ENCODE measurements around the gene ZG16B.

The ZG16B gene

DNA sequence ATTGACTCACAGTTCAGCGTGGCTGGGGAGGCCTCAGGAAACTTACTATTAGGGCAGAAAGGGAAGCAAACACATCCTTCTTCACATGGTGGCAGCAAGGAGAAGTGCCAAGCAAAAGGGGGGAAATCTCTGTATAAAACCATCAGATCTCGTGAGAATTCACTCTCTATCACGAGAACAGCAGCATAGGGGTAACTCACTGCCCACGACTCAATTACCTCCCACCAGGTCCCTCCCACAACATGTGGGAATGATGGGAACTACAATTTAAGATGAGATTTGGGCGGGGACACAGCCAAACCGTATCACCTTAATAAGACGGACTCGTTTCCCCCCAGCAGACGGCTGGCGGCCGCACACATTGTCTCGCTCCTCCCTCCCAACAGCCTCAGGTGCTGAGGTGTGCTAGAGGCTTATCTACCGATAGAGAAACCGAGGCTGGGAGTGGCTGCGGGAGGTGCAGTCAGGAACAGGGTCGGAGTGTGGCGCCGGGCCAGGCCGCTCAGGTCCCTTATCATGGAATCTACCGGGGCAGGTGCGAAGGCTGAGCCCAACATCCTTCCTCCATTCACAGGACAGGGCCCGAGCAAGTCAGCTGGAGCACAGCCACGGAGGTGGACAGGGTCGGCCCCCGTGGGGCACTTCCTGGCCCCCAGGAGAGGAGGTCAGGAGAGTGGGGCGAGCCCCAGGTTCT is 4.9 kb upstream of the ZG16B start:
- DNase-seq (ENCODE audit: low read depth in 2 of 2) = no peak

DNA sequence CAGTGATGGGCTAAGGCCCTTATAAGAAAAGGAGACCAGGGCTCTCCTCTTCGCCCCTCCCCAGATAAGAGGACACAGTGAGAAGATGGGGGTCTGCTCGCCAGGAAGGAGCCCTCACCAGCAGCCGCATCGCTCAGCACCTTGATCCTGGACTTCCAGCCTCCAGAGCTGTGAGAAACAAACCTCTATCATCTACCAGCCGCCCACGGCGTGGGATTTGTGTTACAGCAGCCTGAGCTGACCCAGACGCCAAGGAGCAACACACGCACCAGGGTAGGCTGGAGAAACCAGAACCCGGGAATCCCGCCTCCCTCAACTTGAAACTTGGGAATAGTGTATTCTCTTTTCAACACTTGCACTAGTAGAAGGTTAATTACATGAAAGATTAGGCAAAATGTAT is 4.2 kb upstream of the ZG16B start:
- no peak for DNase-seq (ENCODE audit: low read depth in 2 of 2)

DNA sequence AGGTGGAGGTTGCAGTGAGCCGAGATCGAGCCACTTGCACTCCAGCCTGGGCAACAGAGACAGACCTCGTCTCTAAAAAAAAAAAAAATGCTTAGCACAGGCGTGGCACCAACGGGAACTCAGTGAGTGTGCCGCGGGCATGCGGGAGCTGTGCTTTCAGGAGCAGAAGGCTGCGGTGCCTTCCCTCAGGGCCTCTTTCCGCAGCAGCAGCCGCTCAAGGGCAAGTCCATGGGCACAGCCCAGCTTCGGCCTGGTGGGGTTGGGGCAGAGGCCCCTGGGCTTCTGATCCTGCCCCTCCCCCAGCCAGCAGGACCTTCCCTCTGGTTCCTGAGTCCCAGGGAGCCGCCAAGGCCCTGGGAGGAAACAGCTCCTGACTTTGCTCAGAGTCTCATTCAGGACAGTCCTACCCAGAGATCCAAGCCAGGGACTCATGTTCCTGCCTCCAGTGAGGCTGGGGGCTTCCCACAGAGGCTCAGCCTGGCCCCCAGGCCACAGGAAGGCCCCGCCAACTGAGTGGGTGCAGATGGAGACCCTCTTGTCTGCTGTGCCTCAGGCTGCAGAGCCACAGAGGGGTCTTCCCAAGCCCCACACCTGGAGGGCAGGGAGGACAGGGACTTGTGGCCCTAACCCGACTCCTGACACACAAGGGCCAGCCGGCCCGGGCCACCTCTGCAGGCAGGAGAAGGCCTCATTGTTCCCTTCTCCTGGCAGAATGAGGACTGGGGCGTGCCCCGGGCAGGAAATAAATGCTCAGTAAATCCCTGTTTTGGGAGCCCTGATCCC is 3.3 kb upstream of the ZG16B start:
- DNase-seq (ENCODE audit: low read depth in 2 of 2) = no peak

DNA sequence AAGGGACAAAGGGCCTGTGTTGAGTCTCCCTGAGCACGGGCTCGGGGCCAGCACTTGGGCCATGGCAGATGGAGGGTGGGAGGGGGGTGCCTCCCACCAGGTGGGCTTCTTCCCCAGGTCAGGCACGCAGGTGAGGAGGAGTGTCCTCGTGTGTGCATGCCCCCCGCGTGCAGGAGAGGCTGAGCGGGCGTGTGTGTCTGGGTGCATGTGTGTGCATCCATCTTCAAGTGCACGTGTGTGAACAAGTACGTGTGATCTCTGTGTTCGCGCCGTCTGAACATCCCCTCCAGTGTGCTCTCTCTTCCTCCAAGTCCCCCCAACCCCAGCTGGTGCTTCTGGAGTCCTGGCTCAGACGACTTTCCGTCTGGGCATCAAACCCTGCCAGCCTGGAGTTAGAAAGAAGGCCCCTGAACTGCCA is 2.7 kb upstream of the ZG16B start:
- DNase-seq (ENCODE audit: low read depth in 2 of 2) = no peak

DNA sequence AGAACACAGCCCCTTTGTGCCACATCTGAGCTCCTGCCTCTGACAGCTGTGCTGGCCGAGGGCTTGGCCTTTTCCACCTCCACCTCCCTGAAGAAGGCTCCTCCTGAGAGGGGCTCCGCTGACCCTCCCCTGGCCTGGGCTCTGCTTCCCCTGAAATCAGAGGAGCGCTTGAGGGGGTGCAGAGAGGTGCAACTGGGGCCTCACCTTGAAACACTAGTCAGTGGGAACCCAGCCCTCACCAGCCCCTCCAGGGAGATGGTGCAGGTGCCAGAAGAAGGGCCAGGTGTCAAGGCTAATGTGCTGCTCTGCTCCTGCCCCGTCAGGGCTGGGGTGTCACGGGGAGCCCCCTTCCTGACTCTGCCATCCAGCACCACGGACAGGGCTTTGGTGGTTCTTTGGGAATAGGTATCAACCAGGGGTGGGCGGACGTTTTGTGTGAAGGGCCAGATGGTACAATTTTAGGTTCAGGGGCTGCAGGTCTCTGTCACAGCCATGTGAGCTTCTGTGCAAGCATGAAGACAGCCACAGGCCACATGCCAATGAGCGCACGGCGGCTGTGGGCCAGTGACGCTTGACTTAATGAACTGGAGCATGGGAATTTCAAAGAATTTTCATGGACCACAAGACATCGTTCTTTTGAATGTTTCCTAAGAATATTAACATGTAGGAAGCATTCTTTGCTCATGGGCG is 2.1 kb upstream of the ZG16B start:
- DNase-seq (ENCODE audit: low read depth in 2 of 2) = no peak

DNA sequence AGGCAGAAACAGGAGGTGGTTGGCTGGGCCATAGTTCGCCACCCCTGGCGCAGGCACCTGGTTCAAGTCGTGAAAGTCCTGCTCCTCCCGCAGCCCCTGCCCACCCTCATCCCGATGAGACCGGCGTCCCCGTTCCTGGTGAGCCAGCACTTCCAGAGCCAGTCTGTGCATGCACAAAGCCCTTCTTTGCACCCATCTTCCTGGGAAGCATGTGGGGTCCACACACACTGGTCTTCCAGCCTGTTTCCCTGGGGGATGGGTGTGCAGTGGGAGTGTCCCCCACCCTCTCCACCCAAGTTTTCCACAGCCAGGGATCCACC is 1.6 kb upstream of the ZG16B start:
- no peak for DNase-seq (ENCODE audit: low read depth in 2 of 2)

DNA sequence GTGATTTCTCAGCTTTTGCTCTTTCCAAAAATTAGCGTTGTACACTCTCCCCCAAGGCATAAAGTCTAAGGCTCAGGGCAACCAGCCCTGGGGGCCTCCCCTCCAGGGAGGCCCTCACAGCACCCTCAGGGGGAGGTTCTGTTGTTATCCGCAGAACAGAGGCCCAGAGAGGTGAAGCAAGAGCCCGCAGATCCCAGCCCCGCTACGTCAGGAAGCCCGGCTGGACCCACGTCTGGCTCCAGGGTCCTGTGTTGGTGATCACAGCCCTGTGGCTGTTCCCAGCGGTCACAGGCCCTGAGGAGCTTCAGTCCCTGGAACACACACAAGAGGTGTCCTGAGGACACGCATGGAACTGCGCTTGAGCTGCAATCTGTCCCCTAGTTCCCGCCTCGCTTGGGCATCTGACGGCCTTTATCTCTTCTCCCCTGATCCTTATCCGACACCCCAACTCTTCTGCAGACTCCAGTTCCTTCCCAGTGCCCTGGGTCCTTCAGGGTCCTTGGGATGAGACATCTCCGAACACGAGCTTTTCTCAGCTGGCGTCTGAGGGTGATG is 1.1 kb upstream of the ZG16B start:
- no peak for DNase-seq (ENCODE audit: low read depth in 2 of 2)

DNA sequence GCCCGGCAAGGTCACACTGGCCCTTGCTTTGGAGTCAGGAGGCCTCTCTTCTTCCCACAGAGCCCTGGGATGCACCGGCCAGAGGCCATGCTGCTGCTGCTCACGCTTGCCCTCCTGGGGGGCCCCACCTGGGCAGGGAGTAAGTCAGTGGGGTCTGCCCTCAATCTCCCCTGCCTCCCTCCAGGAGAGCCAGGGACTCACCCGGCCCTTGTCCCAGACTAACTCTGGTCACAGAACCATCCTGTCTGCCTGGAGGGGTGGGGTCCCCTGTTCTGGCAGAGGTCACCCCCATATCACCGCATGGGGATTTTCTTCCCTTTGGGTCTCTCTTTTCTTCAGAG is 222 bp downstream of the ZG16B start:
- DNase-seq (ENCODE audit: low read depth in 2 of 2) = no peak

DNA sequence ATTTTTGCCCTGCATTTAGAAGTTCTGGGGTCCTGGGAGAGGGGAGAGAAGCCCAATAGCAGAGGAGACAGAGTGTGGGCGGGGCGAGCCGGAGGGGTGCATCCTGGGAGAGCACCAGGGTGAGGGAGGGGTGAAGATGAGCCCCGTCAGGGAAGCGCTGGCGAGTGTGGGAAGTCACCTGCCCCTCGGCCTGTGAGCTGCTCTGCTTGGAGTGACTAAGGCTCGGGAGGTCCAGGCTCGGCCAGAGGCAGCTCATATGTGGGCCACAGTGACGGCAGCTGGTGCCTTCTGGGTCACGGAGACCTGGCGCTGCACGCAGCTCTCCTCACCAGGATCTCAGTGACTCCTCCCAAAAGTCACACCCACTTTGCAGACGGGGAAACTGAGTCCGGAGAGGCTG is 1.1 kb downstream of the ZG16B start:
- no peak for DNase-seq (ENCODE audit: low read depth in 2 of 2)

DNA sequence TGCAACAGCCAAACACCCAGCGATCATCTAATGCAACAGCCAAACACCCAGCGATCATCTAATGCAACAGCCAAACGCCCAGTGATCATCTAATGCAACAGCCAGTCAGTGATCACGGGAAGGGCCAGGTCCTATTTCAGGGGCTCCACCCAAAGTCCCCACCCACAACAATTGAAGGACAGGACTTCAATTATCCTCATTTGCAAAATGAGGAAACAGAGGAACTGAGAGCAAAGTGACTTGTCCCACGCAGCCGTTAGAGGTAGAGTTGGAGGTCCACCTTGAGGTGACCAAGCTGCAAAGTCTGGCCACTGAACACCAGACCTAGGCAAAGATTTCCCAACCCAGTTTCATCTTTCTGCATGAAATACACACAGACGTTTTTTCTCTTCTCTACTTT is 3.7 kb downstream of the ZG16B start:
- no peak for DNase-seq (ENCODE audit: low read depth in 2 of 2)

DNA sequence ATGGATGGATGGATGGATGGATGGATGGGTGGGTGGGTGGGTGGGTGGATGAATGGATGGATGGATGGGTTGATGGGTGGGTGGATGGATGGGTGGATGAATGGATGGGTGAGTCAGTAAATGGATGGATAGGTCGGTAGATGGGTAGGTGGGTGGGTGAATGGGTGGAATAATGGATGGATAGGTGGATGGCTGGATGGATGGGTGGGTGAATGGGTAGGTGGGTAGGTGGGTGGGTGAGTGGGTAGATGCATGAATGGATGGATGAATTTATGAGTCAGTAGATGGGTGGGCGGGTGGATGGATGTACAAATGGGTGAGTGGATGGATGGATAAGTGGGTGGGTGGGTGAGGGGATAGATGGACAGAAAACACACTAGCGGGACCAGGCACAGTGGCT is 4.9 kb downstream of the ZG16B start:
- DNase-seq (ENCODE audit: low read depth in 2 of 2) = no peak

DNA sequence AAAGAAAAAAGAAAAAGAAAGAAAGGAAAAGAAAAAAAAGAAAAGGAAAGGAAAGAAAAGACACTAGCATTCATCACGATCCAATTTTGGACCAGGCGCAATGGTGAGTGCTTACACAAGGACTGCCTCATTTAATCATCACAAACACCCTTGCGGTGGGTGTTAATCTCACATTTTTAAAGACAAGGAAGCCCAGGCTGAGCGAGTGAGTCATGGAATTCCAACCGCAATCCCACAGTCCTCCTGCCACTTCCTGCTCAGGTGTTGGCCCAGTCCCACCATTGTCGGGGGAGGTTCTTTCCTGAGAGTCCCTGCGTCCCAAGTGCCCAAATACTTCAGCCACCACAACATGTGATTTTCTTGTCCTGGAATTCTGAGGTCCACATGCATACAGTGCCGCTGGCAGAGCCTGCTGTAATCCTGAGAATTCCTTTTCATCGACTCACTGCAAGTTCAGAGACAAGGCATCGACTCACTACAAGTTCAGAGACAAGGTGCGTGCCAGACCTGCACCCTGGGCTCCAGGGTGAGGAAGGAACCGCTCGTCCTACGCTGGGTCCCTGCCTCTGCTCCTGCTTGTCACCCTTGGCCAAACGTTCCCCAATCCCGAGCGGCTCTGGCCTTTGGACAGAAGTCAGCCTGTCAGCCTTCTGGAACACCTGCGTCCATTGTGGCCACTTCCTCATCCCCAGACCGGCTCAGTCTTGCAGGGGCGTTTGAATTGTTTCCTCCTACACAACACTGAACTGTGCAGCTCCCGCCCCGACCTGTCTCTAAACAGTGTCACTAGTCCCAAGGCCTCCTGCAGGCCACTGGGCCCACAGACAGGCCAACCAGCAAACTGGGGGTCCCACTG is 5.8 kb downstream of the ZG16B start:
- DNase-seq (ENCODE audit: low read depth in 2 of 2) = peak; percentile 97 to 98

DNA sequence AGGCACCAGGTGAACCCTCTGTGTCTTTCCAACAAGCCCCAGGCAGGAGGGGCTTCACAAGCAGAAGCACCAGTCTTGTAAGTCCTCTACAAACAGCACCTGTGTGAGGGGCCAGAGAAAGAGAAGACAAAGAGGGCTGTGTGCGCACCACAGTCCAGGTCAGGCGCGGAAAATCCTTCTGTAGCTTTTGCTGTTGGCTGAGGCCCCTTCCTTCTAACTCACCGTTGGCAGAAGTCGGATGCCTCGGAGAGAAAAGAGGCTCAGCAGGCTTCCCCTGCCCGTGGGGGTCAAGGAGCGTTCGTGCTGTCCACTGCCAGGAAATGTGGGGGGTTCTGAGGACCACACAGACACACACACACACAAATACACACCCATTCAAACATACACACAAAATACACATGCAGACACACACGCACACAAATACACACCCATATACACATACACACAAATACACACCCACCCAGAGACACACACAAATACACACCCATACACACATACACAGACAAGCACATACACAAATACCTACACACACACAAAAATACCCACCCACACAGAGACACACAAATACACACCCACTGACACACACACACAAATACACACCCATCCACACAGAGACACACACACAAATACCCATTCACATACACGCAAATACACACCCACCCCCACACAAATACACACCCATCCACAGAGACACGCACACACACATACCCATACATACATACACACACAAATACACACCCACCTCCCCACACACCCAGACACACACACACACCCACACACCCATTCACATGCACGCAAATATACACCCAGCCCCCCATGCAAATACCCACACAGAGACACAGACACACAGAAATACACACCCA is 6.8 kb downstream of the ZG16B start:
- no peak for DNase-seq (ENCODE audit: low read depth in 2 of 2)

DNA sequence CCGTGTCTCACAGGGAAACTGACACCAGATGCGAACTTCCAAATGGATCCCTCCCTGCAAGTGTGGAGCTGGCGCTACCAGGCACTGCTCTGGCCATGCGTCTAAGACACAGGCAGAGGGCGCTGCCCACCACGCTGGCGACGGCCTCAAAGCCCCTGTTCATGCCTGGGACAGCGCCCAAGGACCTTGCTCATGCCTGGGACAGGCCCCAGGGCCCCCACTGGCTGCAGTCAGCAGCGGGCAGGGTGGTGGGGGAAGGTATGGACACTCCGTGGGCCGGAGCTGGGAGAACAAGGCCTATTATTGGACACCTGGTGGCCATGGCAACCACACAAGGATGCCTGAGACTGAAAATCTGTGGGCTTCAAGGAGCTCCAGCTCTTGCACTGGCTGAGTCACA is 8.8 kb downstream of the ZG16B start:
- peak; percentile 33 to 36 for DNase-seq (ENCODE audit: low read depth in 2 of 2)

DNA sequence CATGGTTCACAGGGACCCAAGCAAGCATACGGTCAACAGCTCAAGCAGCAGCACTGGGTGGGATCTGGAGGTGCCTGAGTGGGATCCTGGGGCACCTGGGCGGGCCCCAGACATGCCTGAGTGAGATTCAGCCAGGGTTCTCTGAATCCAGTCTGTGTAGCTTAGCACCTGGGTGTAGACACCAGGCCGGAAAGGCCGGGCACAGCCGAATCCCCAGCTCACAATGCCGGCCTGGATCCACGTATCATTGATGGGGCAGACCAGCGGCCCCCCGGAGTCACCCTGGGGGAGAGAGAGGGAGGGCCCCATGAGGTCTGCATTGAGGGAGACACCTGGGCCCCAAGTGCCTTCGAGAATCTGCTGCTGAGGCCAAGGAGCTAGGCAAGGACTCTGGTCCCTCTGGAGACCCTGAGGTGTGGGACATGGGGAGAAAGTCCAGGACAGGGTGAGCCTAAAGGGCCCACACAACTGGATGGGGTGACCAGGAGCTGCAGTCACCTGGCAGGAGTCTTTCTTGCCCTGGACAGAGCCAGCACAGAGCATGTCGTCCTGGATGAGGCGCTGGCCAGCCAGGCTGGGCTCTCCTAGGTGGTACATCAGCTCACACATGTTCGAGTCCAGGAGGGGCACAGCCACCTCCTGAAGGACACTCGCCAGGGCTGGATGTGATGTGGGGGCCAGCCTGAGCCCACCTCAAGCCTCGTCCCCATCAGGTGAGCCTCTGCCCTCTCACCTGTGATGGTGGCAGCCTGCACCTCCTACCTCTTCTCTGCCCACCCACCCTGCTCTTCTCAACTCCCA is 9.7 kb downstream of the ZG16B start:
- DNase-seq (ENCODE audit: low read depth in 2 of 2) = no peak

DNA sequence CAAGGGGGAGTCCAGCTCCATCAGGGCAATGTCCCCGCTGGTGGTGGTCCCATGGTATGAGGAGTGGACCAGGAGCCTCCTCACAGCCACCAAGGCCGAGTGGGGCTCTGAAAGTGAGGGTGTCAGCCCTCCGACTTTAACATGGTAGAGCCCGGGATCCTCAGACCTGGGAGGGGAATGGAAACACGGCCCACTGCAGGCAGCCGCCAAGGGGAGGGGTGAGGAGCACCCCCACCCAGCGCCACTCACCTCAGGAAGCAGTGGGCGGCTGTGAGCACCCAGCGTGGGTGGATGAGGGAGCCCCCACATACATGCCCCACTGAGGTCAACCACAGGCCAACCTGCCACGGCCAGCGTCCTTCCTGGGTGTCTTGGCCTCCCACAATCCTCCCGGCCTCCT is 10.8 kb downstream of the ZG16B start:
- DNase-seq (ENCODE audit: low read depth in 2 of 2) = no peak

DNA sequence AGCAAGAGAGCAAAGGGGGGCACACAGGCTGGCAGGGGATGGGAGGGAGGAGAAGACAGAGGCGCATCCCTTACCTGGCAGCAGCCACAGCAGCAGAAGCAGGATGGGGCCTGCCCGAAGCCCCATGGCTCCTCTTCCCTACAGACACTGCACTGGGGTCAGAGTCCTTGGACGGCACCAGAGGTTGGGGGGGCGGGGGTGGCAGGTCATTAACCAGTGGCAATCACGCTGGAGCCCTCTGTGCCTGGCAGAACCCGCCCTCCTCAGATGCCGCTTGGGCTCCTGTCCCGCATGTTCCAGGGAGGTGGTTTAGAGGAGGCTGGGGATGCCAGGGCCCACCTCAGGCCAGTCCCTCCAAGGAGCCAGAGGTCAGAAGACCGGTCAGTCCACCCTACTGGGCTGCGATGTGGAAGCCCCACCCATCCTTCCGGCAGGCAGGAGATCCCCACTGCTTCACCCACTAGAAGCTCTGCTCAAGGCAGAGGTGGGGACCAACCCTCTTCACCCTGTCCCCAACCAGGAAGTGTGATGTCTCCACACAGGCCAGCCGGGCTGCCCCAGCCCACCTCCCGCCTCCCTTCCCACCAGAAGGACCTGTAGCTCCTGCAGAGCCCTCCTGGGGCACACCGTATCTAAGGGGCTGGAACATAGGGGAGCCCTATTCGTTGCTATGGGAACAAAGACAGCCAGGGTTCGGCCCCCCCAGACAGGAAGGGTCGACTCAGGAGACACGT is 11.7 kb downstream of the ZG16B start:
- DNase-seq (ENCODE audit: low read depth in 2 of 2) = no peak

DNA sequence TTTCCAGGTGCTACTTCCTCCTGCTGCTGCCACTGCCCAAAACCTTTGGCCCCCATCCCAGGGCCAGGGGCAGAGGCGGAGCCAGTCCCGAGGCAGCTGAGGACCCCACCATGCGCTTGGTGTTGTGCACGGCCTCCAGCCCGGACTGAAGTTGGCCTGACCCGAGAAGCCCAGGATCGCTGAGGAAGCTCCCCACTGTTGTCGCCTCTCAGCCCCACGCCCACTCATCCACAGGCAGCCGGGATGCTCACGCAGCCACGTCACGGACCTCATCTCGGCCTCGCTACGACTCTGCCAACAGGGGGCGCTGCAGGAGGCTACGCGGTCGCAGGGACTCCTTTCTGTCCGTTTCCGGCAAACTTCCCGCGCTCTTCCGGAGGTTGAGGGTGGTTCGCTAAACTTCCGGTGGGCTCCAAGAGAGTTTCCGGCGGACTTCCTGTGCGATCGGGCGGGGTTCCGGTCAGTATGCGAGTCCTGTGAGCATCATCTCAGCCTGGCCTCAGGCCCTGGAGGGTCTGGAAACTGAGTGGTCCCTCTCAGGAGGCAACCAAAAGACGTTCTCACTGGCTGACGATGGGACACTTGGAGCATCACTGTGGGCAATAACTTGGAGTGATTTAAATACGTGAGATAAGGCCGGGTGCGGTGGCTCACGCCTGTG is 12.4 kb downstream of the ZG16B start:
- DNase-seq (ENCODE audit: low read depth in 2 of 2) = no peak

DNA sequence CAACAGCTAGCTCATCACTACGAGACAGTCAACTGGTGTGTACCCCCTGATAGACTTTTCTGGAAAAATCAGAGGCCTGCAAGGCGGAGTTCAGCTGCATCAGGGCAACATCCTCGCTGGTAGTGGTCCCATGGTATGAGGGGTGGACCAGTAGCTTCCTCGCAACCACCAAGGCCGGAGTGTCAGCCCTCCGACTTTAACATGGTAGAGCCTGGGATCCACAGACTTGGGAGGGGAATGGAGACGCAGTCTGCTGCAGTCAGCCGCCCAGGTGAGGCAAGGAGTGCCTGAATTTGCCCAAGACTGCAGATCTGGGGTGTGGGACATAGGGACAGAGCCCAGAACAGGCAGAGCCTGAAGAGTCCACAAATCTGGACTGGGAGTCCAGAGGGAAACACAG is 13.4 kb downstream of the ZG16B start:
- DNase-seq (ENCODE audit: low read depth in 2 of 2) = no peak
